Vagina (tissue), 2 donors: Measurements from ENCODE around the gene ARCN1. TPM values are rescaled to one million over a fixed set of nuclear protein-coding genes. Genes with fewer than 3 reads are reported as not detected.
A peak's percentile ranks its signal among the peaks of the same experiment; 100 is the strongest.

Source experiments
- DNase-seq, 2 donors: peaks; one replicate each; pipeline ENCODE4 v3.0.0-alpha.2; 2017; ENCODE audit errors: extremely low spot score in 2 of 2
- H3K27ac ChIP-seq: fragments of 200-600 bp; sonication (generic); one replicate; pipeline ENCODE4 v1.5.1; 2019
- H3K27me3 ChIP-seq: fragments of 200-600 bp; sonication (generic); one replicate; pipeline ENCODE4 v1.5.1; 2019
- H3K36me3 ChIP-seq, 2 donors: fragments of 200-600 bp; sonication (generic); one replicate each; pipeline ENCODE4 v1.5.1; 2017 to 2019
- H3K4me1 ChIP-seq: fragments of 200-600 bp; sonication (generic); one replicate; pipeline ENCODE4 v1.5.1; 2019
- H3K4me3 ChIP-seq, 2 donors: fragments of 200-600 bp; sonication (generic); 1 replicate in 1 of 2; 2 replicates in 1 of 2; pipeline ENCODE4 v1.5.1; 2016 to 2019
- H3K9me3 ChIP-seq: fragments of 200-600 bp; sonication (generic); one replicate; pipeline ENCODE4 v1.5.1; 2019
- POLR2A ChIP-seq, 2 donors: fragments of 450-650 bp; IDR thresholded peaks; one replicate each; pipeline ENCODE4 v1.6.1; 2017; ENCODE audit warnings: antibody characterized with exemption in 2 of 2, mild to moderate bottlenecking in 2 of 2, moderate library complexity in 2 of 2
- POLR2AphosphoS5 ChIP-seq, 2 donors: sonication (generic); formaldehyde crosslinking; IDR thresholded peaks; one replicate each; pipeline ENCODE4 v1.9.0; 2017; ENCODE audit warnings: antibody characterized with exemption in 2 of 2, mild to moderate bottlenecking in 2 of 2, low read depth in 1 of 2; ENCODE audit not compliant: insufficient read depth in 1 of 2
- intact Hi-C: fragments of 100-400 bp; cut with DNase I; formaldehyde crosslinking; loops from one replicate; pipeline ENCODE4 v1.15.1; 2023
- total RNA-seq: library from RNA; depleted of rRNA; stranded (reverse); fragments of >200 nt; gene quantifications from one replicate; pipeline ENCODE4 v1.2.3, GENCODE V29; 2016
- TF ChIP-seq, protein P1 (sequence below), 3 experiments: fragments of 450-650 bp in 2 of 3; fragments of 200-600 bp in 1 of 3; sonication (generic) in 1 of 3; IDR thresholded peaks; one replicate each; pipeline ENCODE4 v1.5.1; 2017 to 2019; ENCODE audit warnings: antibody characterized with exemption in 3 of 3, mild to moderate bottlenecking in 2 of 3, moderate library complexity in 2 of 3

The ARCN1 gene
- total RNA-seq, 1 donor from 2014 or later = 78.6 TPM

- Histone ChIP-seq H3K36me3 (peaks cover 0 to 27% of the 10 kb centered on the region in 2 donors), H3K4me3 (no peak overlapping the region), H3K27ac (peak overlapping the region; percentile 90), H3K9me3 (no peaks in the 10 kb centered on the region), H3K4me1 (peaks cover 68% of the 10 kb centered on the region), H3K27me3 (no peaks in the 10 kb centered on the region)
- no peak for DNase-seq
- intact Hi-C loops = no loop called here
- TF ChIP-seq POLR2A (IDR thresholded peaks at IDR 0.05) (no peak), POLR2AphosphoS5 (IDR thresholded peaks at IDR 0.05; ENCODE audit: insufficient read depth in 1 of 2, low read depth in 1 of 2) (no peak)
- TF ChIP-seq, protein P1, sequence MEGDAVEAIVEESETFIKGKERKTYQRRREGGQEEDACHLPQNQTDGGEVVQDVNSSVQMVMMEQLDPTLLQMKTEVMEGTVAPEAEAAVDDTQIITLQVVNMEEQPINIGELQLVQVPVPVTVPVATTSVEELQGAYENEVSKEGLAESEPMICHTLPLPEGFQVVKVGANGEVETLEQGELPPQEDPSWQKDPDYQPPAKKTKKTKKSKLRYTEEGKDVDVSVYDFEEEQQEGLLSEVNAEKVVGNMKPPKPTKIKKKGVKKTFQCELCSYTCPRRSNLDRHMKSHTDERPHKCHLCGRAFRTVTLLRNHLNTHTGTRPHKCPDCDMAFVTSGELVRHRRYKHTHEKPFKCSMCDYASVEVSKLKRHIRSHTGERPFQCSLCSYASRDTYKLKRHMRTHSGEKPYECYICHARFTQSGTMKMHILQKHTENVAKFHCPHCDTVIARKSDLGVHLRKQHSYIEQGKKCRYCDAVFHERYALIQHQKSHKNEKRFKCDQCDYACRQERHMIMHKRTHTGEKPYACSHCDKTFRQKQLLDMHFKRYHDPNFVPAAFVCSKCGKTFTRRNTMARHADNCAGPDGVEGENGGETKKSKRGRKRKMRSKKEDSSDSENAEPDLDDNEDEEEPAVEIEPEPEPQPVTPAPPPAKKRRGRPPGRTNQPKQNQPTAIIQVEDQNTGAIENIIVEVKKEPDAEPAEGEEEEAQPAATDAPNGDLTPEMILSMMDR (IDR thresholded peaks at IDR 0.05) = no peak
Measured at GRCh38 chr11:118615282-118615975, 43.2 kb downstream of the ARCN1 start.

- H3K4me1 ChIP-seq = peaks cover 68% of the 10 kb centered on the region
- DNase-seq = no peak
- peaks cover 0 to 27% of the 10 kb centered on the region in 2 donors for H3K36me3 ChIP-seq
- H3K9me3 ChIP-seq = no peaks in the 10 kb centered on the region
- no peak overlapping the region for H3K4me3 ChIP-seq
- TF ChIP-seq POLR2AphosphoS5 (IDR thresholded peaks at IDR 0.05; ENCODE audit: insufficient read depth in 1 of 2, low read depth in 1 of 2) (no peak), POLR2A (IDR thresholded peaks at IDR 0.05) (no peak)
- TF ChIP-seq, protein P1 (IDR thresholded peaks at IDR 0.05) = no peak
- H3K27ac ChIP-seq = peak overlapping the region; percentile 90
- intact Hi-C loops = no loop called here
- H3K27me3 ChIP-seq = no peaks in the 10 kb centered on the region
Measured at GRCh38 chr11:118615976-118616371, 43.8 kb downstream of the ARCN1 start.

- Histone ChIP-seq H3K4me1 (peaks cover 69% of the 10 kb centered on the region), H3K36me3 (peaks cover 0 to 27% of the 10 kb centered on the region in 2 donors), H3K27ac (peak overlapping the region; percentile 90), H3K27me3 (no peaks in the 10 kb centered on the region), H3K9me3 (no peaks in the 10 kb centered on the region), H3K4me3 (peak overlapping the region in 1 of 2 donors; percentile 6)
- no peak for DNase-seq
- TF ChIP-seq, protein P1 (IDR thresholded peaks at IDR 0.05) = no peak
- no peak for TF ChIP-seq POLR2AphosphoS5 (IDR thresholded peaks at IDR 0.05; ENCODE audit: insufficient read depth in 1 of 2, low read depth in 1 of 2)
- no peak for TF ChIP-seq POLR2A (IDR thresholded peaks at IDR 0.05)
- intact Hi-C loops = no loop called here
Measured at GRCh38 chr11:118618115-118618990, 46.1 kb downstream of the ARCN1 start.

GRCh38 chr11:118618991-118619375 is 46.8 kb downstream of the ARCN1 start:
- intact Hi-C loops = no loop called here
- no peak for DNase-seq

More at GRCh38 chr11:118618991-118619375, 46.8 kb downstream of the ARCN1 start:
- peaks cover 0 to 26% of the 10 kb centered on the region in 2 donors for H3K36me3 ChIP-seq
- peak overlapping the region in 1 of 2 donors; percentile 6 for H3K4me3 ChIP-seq
- no peaks in the 10 kb centered on the region for H3K27me3 ChIP-seq
- peak overlapping the region; percentile 90 for H3K27ac ChIP-seq
- peaks cover 70% of the 10 kb centered on the region for H3K4me1 ChIP-seq
- H3K9me3 ChIP-seq = no peaks in the 10 kb centered on the region
- TF ChIP-seq, protein P1 (IDR thresholded peaks at IDR 0.05) = no peak
- TF ChIP-seq POLR2AphosphoS5 (IDR thresholded peaks at IDR 0.05; ENCODE audit: insufficient read depth in 1 of 2, low read depth in 1 of 2) = peak in 1 of 2 donors; percentile 46
- no peak for TF ChIP-seq POLR2A (IDR thresholded peaks at IDR 0.05)
